GM19193 (cell line): ENCODE data around the gene ATG7.

Source experiments
- POLR2A ChIP-seq: IDR thresholded peaks from 4 replicates; pipeline ENCODE4 v1.6.1; 2011; ENCODE audit not compliant: insufficient read depth, insufficient read length; ENCODE audit errors: extremely low read depth

The ATG7 gene

GRCh38 chr3:11565072-11565471, 292.9 kb downstream of the ATG7 start:
- TF ChIP-seq POLR2A = no peak

GRCh38 chr3:11565492-11565891, 293.3 kb downstream of the ATG7 start:
- TF ChIP-seq POLR2A = no peak

GRCh38 chr3:11565932-11566331, 293.7 kb downstream of the ATG7 start:
- TF ChIP-seq POLR2A = no peak

- no peak for TF ChIP-seq POLR2A
Measured at GRCh38 chr3:11566478-11566877, 294.3 kb downstream of the ATG7 start.

GRCh38 chr3:11566916-11567315, 294.7 kb downstream of the ATG7 start:
- TF ChIP-seq POLR2A = no peak

GRCh38 chr3:11567516-11568467, 295.6 kb downstream of the ATG7 start:
- TF ChIP-seq POLR2A = no peak

- no peak for TF ChIP-seq POLR2A
Measured at GRCh38 chr3:11568503-11569155, 296.4 kb downstream of the ATG7 start.

- no peak for TF ChIP-seq POLR2A
Measured at GRCh38 chr3:11569156-11569741, 297.1 kb downstream of the ATG7 start.

- TF ChIP-seq POLR2A = no peak
Measured at GRCh38 chr3:11570251-11570650, 298.1 kb downstream of the ATG7 start.

GRCh38 chr3:11570789-11571495, 298.7 kb downstream of the ATG7 start:
- no peak for TF ChIP-seq POLR2A

GRCh38 chr3:11574981-11575669, 302.9 kb downstream of the ATG7 start:
- TF ChIP-seq POLR2A = no peak

GRCh38 chr3:11575677-11576076, 303.5 kb downstream of the ATG7 start:
- no peak for TF ChIP-seq POLR2A

GRCh38 chr3:11576453-11576852, 304.3 kb downstream of the ATG7 start:
- no peak for TF ChIP-seq POLR2A

GRCh38 chr3:11578169-11578568, 306.0 kb downstream of the ATG7 start:
- TF ChIP-seq POLR2A = no peak

- TF ChIP-seq POLR2A = no peak
Measured at GRCh38 chr3:11580645-11581044, 308.4 kb downstream of the ATG7 start.
